GM12878 (cell line): ENCODE measurements around the gene GPLD1. TPM values are rescaled to one million over a fixed set of nuclear protein-coding genes. Genes with fewer than 3 reads are reported as not detected.

Experiments
- ATAC-seq: fragments of 200-7000 bp; cut with Tn5 transposase; 3 replicates; pipeline ENCODE4 v1.9.1; 2020; ENCODE audit warnings: mild to moderate bottlenecking, moderate library complexity
- BruUV-seq: library from RNA; stranded (reverse); fragments of 400-500 nt; replicated peaks from 2 replicates; lab custom pipeline; 2021; lab: Mats Ljungman, UMichigan
- CTCF ChIA-PET: fragments of 300-600 bp; sonication (Branson Sonifier 250); formaldehyde crosslinking; extraction: SDS; loops from one replicate; lab custom pipeline; 2021; ENCODE audit warnings: inconsistent platforms; lab: Yijun Ruan, JAX
- POLR2A ChIA-PET: fragments of 350-600 bp; formaldehyde crosslinking; extraction: SDS; loops from one replicate; lab custom pipeline; 2021; ENCODE audit warnings: inconsistent platforms; lab: Charles Lee
- RAD21 ChIA-PET: fragments of 300-600 bp; sonication (Branson Sonifier 250); formaldehyde crosslinking; loops from one replicate; lab custom pipeline; 2023; ENCODE audit warnings: antibody characterized with exemption; ENCODE audit not compliant: unreplicated experiment; lab: Charles Lee
- SMC1A ChIA-PET: fragments of 300-600 bp; sonication (Branson Sonifier 250); formaldehyde crosslinking; loops from one replicate; lab custom pipeline; 2023; ENCODE audit not compliant: unreplicated experiment, uncharacterized antibody; lab: Charles Lee
- DNase-seq: peaks from one replicate; pipeline ENCODE4 v3.0.0-alpha.2; 2011; ENCODE audit warnings: low read depth, low spot score
- FAIRE-seq: peaks from 3 replicates; lab custom pipeline; 2011; peaks lifted over from hg19 to GRCh38; lab: Jason Lieb, UNC
- H2AFZ ChIP-seq: 2 replicates; pipeline ENCODE4 v1.6.0; 2011; ENCODE audit warnings: low read depth, low read length, control low read depth; ENCODE audit not compliant: control insufficient read depth
- H3K27ac ChIP-seq: 2 replicates; pipeline ENCODE4 v1.5.1; 2011; ENCODE audit warnings: control low read depth; ENCODE audit not compliant: control insufficient read depth, insufficient read depth
- H3K27me3 ChIP-seq, 2 experiments: replicated peaks in 1 of 2; 2 replicates each; pipeline versions ENCODE4 v1.6.0 to v1.6.1; 2011; ENCODE audit warnings: low read length in 1 of 2; ENCODE audit not compliant: control insufficient read depth in 2 of 2, insufficient read depth in 2 of 2
- H3K36me3 ChIP-seq, 2 experiments: 2 replicates each; pipeline ENCODE4 v1.5.1; 2011; ENCODE audit warnings: low read length in 1 of 2; ENCODE audit not compliant: control insufficient read depth in 2 of 2, insufficient read depth in 2 of 2
- H3K4me1 ChIP-seq: 2 replicates; pipeline ENCODE4 v1.6.1; 2011; ENCODE audit warnings: mild to moderate bottlenecking, low read length, moderate library complexity, mixed read lengths; ENCODE audit not compliant: control insufficient read depth, insufficient read depth
- H3K4me2 ChIP-seq: 2 replicates; pipeline ENCODE4 v1.6.0; 2011; ENCODE audit warnings: control low read depth; ENCODE audit not compliant: control insufficient read depth, insufficient read depth
- H3K4me3 ChIP-seq: fragments of 200-600 bp; sonication (generic); 2 replicates; pipeline ENCODE4 v1.5.1; 2016
- H3K79me2 ChIP-seq: 2 replicates; pipeline ENCODE4 v1.6.0; 2011; ENCODE audit warnings: low read length; ENCODE audit not compliant: control insufficient read depth, insufficient read depth
- H3K9ac ChIP-seq: 2 replicates; pipeline ENCODE4 v1.8.0; 2011; ENCODE audit warnings: low read length, control low read depth, mixed read lengths; ENCODE audit not compliant: control insufficient read depth, insufficient read depth
- H3K9me3 ChIP-seq: replicated peaks from 3 replicates; pipeline ENCODE4 v1.5.1; 2011; ENCODE audit warnings: mild to moderate bottlenecking, low read length; ENCODE audit not compliant: control insufficient read depth, insufficient read depth
- H4K20me1 ChIP-seq: 2 replicates; pipeline ENCODE4 v1.6.0; 2011; ENCODE audit not compliant: control insufficient read depth, insufficient read depth
- ASH2L ChIP-seq: fragments of 300-600, 200-600 bp; sonication (generic); IDR thresholded peaks from 2 replicates; pipeline ENCODE4 v1.6.1; 2017; ENCODE audit warnings: low read depth, mild to moderate bottlenecking, borderline replicate concordance
- BACH1 ChIP-seq: fragments of 450-650 bp; IDR thresholded peaks from 2 replicates; pipeline ENCODE4 v1.6.1; 2017; ENCODE audit warnings: mild to moderate bottlenecking, borderline replicate concordance
- BCL11A ChIP-seq: IDR thresholded peaks from 2 replicates; pipeline ENCODE4 v1.6.1; 2011; ENCODE audit warnings: low read depth, low read length
- BHLHE40 ChIP-seq, 2 experiments: fragments of 450-650 bp in 1 of 2; IDR thresholded peaks; 2 replicates each; pipeline ENCODE4 v1.6.1; 2011 to 2017; ENCODE audit warnings: low read depth in 2 of 2, borderline replicate concordance in 1 of 2, improper control_type of control experiment in 1 of 2, low read length in 1 of 2, mild to moderate bottlenecking in 1 of 2
- CBX3 ChIP-seq: fragments of 200-600 bp; sonication (generic); IDR thresholded peaks from 2 replicates; pipeline ENCODE4 v1.6.1; 2016; ENCODE audit warnings: low read depth, borderline replicate concordance
- CBX5 ChIP-seq: sonication (generic); IDR thresholded peaks from 2 replicates; pipeline ENCODE4 v1.6.1; 2016; ENCODE audit warnings: low read depth, moderate library complexity, mild to moderate bottlenecking, inconsistent platforms
- ESRRA ChIP-seq: IDR thresholded peaks from 2 replicates; pipeline ENCODE4 v1.6.1; 2012; ENCODE audit warnings: mild to moderate bottlenecking, low read length, improper control_type of control experiment
- FOXM1 ChIP-seq: IDR thresholded peaks from 2 replicates; pipeline ENCODE4 v1.6.1; 2012; ENCODE audit warnings: low read depth, mild to moderate bottlenecking, inconsistent platforms, low read length, moderate library complexity
- GABPA ChIP-seq: IDR thresholded peaks from 2 replicates; pipeline ENCODE4 v1.6.1; 2014; ENCODE audit warnings: antibody characterized with exemption, low read depth, mild to moderate bottlenecking, inconsistent platforms
- JUND ChIP-seq: IDR thresholded peaks from 2 replicates; pipeline ENCODE4 v1.6.1; 2012; ENCODE audit warnings: low read depth, mild to moderate bottlenecking, low read length, improper control_type of control experiment, moderate library complexity
- MTA2 ChIP-seq: fragments of 450-650 bp; IDR thresholded peaks from 2 replicates; pipeline ENCODE4 v1.6.1; 2016; ENCODE audit warnings: low read depth, mild to moderate bottlenecking, moderate library complexity
- NFXL1 ChIP-seq: fragments of 450-650 bp; IDR thresholded peaks from 2 replicates; pipeline ENCODE4 v1.6.1; 2017; ENCODE audit warnings: antibody characterized with exemption, mild to moderate bottlenecking, borderline replicate concordance
- POLR2A ChIP-seq: IDR thresholded peaks from 2 replicates; pipeline ENCODE4 v1.6.1; 2011; ENCODE audit warnings: low read depth, mild to moderate bottlenecking, low read length
- POU2F2 ChIP-seq: IDR thresholded peaks from 3 replicates; pipeline ENCODE4 v1.6.1; 2011; ENCODE audit warnings: low read depth, mild to moderate bottlenecking, low read length, borderline replicate concordance
- RB1 ChIP-seq: fragments of 450-650 bp; formaldehyde crosslinking; IDR thresholded peaks from 2 replicates; pipeline ENCODE4 v1.6.1; 2017; ENCODE audit warnings: mild to moderate bottlenecking, borderline replicate concordance
- SP1 ChIP-seq: IDR thresholded peaks from one replicate; pipeline ENCODE4 v1.6.1; 2011; ENCODE audit warnings: low read depth, low read length
- SPI1 ChIP-seq: IDR thresholded peaks from 2 replicates; pipeline ENCODE4 v1.6.1; 2011; ENCODE audit warnings: low read depth, mild to moderate bottlenecking, low read length, moderate library complexity, borderline replicate concordance; ENCODE audit not compliant: insufficient read depth
- SUPT20H ChIP-seq: IDR thresholded peaks from 2 replicates; pipeline ENCODE4 v1.6.1; 2011; ENCODE audit warnings: low read depth, mild to moderate bottlenecking, low read length, moderate library complexity, borderline replicate concordance; ENCODE audit not compliant: control insufficient read depth
- TCF3 ChIP-seq: IDR thresholded peaks from 2 replicates; pipeline ENCODE4 v1.6.1; 2012; ENCODE audit warnings: low read depth, mild to moderate bottlenecking, low read length, borderline replicate concordance; ENCODE audit not compliant: insufficient read depth
- YY1 ChIP-seq: IDR thresholded peaks from 2 replicates; pipeline ENCODE4 v1.6.1; 2011; ENCODE audit warnings: low read depth, mild to moderate bottlenecking, low read length
- ZNF622 ChIP-seq: fragments of 450-650 bp; IDR thresholded peaks from 2 replicates; pipeline ENCODE4 v1.6.1; 2017; ENCODE audit warnings: mild to moderate bottlenecking, inconsistent platforms
- WGBS: methylation state at CpG from one replicate; pipeline ENCODE4 v1.1.6; 2016; ENCODE audit warnings: low lambda C conversion rate; ENCODE audit not compliant: insufficient replicate concordance, insufficient coverage; ENCODE audit errors: missing lambda C conversion rate; 5-methylcytosine and 5-hydroxymethylcytosine counted together
- in situ Hi-C: fragments of 300-500 bp; cut with MboI; formaldehyde crosslinking; loops from 9 replicates; pipeline ENCODE4 v1.14.3; 2018; ENCODE audit warnings: mixed read lengths
- intact Hi-C: fragments of 100-400 bp; cut with micrococcal nuclease; formaldehyde crosslinking; loops from one replicate; pipeline ENCODE4 v1.14.2; 2022; ENCODE audit not compliant: unreplicated experiment
- polyA plus RNA-seq, 11 experiments: library from polyadenylated mRNA; depleted of rRNA in 4 of 11; unstranded in 6 of 11; stranded (reverse) in 5 of 11; fragments of >200 nt; fragmentation: Nextera tagmentation in 4 of 11; fragmentation: Illumina TruSeq in 1 of 11; extraction: Ambion mirVana in 4 of 11; extraction: Trizol in 1 of 11; gene quantifications; 1 replicate in 1 of 11; 2 replicates in 10 of 11; pipeline versions ENCODE4 v1.2.1 to v1.2.3, GENCODE V29; 2011 to 2016; ENCODE audit warnings: inconsistent platforms in 2 of 11, missing spikeins in 2 of 11, low read depth in 1 of 11
- total RNA-seq, 4 experiments: library from RNA; depleted of rRNA in 3 of 4; stranded (reverse); fragments of >200 nt in 3 of 4; fragmentation: Illumina TruSeq in 1 of 4; extraction: Trizol in 1 of 4; gene quantifications; 2 replicates each; pipeline versions ENCODE4 v1.2.1 to v1.2.3, GENCODE V29; 2013 to 2021
- TF ChIP-seq, protein P1 (sequence below): IDR thresholded peaks from 2 replicates; pipeline ENCODE4 v1.6.1; 2012; ENCODE audit warnings: low read depth, low read length, improper control_type of control experiment
- TF ChIP-seq, protein P2 (sequence below): IDR thresholded peaks from 2 replicates; pipeline ENCODE4 v1.6.1; 2012; ENCODE audit warnings: low read depth, low read length, improper control_type of control experiment

GPLD1 gene
- total and polyA plus RNA-seq, 10 of the 15 experiments (the other 5 are each of a cell fraction or from before 2014, with no cell fraction given) = 0.04 to 1.0 (median 0.69) TPM

DNA sequence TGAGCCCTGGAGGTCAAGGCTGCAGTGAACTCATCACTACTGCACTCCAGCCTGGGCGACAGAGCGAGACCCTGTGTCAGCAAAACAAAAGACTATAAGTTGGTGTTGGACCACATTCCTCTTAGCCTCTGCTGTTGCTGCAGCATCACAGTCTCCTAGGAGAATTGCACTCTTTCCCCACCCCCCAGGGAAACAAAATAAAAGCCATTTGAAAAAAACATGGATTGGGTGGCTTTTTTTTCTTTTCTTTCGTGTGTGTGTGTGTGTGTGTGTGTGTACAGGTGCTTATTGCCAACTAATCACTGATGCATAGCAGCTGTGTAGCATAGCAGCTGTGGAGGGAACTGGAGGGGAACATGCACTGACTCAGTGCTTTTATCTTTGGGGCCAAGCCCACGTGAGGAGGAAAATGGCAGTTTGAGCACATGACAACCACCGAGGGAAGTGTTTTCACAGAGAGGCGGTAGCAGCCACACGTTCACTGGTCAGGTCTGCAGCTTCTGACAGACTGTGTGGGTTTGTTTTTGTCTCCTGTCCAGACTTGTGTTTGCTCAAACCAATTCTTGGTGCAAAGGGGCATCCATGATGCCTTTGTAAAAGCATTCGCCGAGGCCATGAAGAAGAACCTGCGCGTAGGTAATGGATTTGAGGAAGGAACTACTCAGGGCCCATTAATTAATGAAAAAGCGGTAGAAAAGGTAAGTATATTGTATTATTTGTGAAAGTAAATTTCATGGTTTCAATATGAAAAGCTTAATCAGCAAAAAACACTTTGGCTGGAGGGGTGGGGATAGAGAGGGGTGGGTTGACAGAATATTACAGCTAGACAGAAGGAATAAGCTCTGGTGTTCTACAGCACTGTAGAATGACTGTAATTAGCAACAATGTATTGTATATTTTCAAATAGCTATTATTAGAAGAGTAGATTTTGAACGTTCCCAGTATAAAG, 33.1 kb upstream of the GPLD1 start:
- intact Hi-C loops (loop anchor here (5.0 kb wide), 3 partner anchors 90 to 460 kb away; no protein-coding TSS in a partner anchor), in situ Hi-C loops (loop anchor here (5.0 to 10.0 kb wide), 2 partner anchors 175 to 238 kb away; no protein-coding TSS in a partner anchor)
- H3K27me3 ChIP-seq = no peaks in the 10 kb centered on the region
- peak overlapping the region; percentile 16; the same call in 1 of the 2 replicates for H3K27ac ChIP-seq
- ChIA-PET SMC1A (interaction anchor here (0.6 to 6.0 kb wide), 33 partner anchors 9 to 492 kb away, joined by 3 to 68 read pairs (median 5); partner anchors contain the start of genes ALDH5A1, GPLD1 and KIAA0319), RAD21 (interaction anchor here (0.5 to 4.4 kb wide), 17 partner anchors 21 to 495 kb away, joined by 3 to 81 read pairs (median 4); partner anchors contain the start of gene ALDH5A1), CTCF (interaction anchor here (0.6 to 11.7 kb wide), 32 partner anchors 9 to 530 kb away, joined by 3 to 233 read pairs (median 4); partner anchors contain the start of genes ALDH5A1 and GPLD1), POLR2A (interaction anchor here (0.6 to 2.1 kb wide), 6 partner anchors 28 to 528 kb away, joined by 3 to 15 read pairs (median 6); partner anchors contain the start of gene ALDH5A1)
- no TSS peak for BruUV-seq
- FAIRE-seq = no peak
- peak overlapping the region; percentile 56 for H3K4me2 ChIP-seq
- 45% methylated on average over 13 of the region's 13 CpGs for WGBS
- H3K4me1 ChIP-seq = peaks cover 22% of the 10 kb centered on the region
- no peaks in the 10 kb centered on the region for H3K36me3 ChIP-seq
- peak overlapping the region; percentile 38 for H2AFZ ChIP-seq
- H3K9ac ChIP-seq = no peak overlapping the region
- H4K20me1 ChIP-seq = no peaks in the 10 kb centered on the region
- peak; percentile 59 for DNase-seq
- no peaks in the 10 kb centered on the region for H3K79me2 ChIP-seq
- no peak overlapping the region for H3K4me3 ChIP-seq
- ATAC-seq = peak; percentile 59
- no peaks in the 10 kb centered on the region for H3K9me3 ChIP-seq
- peak; percentile 84 for TF ChIP-seq TCF3
- TF ChIP-seq CBX3 = no peak
- TF ChIP-seq NFXL1 = no peak
- TF ChIP-seq ESRRA = no peak
- TF ChIP-seq RB1 = no peak
- TF ChIP-seq BCL11A = no peak
- TF ChIP-seq CBX5 = no peak
- peak; percentile 48; the same call in 1 of the 2 replicates for TF ChIP-seq POLR2A
- 0 out of 2 replicates have a peak, but pooled peaks have one; percentile 64 for TF ChIP-seq FOXM1
- TF ChIP-seq, protein P1, sequence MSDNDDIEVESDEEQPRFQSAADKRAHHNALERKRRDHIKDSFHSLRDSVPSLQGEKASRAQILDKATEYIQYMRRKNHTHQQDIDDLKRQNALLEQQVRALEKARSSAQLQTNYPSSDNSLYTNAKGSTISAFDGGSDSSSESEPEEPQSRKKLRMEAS = peak; percentile 86
- peak; percentile 35; the same call in 1 of the 2 replicates for TF ChIP-seq SPI1
- TF ChIP-seq, protein P2, sequence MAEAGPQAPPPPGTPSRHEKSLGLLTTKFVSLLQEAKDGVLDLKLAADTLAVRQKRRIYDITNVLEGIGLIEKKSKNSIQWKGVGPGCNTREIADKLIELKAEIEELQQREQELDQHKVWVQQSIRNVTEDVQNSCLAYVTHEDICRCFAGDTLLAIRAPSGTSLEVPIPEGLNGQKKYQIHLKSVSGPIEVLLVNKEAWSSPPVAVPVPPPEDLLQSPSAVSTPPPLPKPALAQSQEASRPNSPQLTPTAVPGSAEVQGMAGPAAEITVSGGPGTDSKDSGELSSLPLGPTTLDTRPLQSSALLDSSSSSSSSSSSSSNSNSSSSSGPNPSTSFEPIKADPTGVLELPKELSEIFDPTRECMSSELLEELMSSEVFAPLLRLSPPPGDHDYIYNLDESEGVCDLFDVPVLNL = no peak
- peak; percentile 75 for TF ChIP-seq MTA2
- no peak for TF ChIP-seq SP1
- TF ChIP-seq SUPT20H = no peak
- TF ChIP-seq BHLHE40 (IDR thresholded peaks at IDR 0.05; ENCODE audit: borderline replicate concordance in 1 of 2, low read depth in 2 of 2, low read length in 1 of 2) = peak; percentile 90 to 94
- no peak for TF ChIP-seq JUND
- peak; percentile 88 for TF ChIP-seq YY1
- TF ChIP-seq GABPA = 0 out of 2 replicates have a peak, but pooled peaks have one; percentile 32
- TF ChIP-seq ZNF622 = no peak
- TF ChIP-seq ASH2L = no peak
- 0 out of 3 replicates have a peak, but pooled peaks have one; percentile 25 for TF ChIP-seq POU2F2
- peak; percentile 68; the same call in 1 of the 2 replicates for TF ChIP-seq BACH1
